HG03175 (cell line): Measurements from ENCODE around the gene KRTAP10-4.
"Not testable (repeated sequence)": the region's sequence is repeated elsewhere in the genome, so short reads cannot be mapped to it uniquely, and the experiment has no call there.

Experiments used
- ATAC-seq: cut with Tn5 transposase; IDR thresholded peaks from one replicate; pipeline ENCODE4 v1.9.1; 2021; ENCODE audit warnings: mild to moderate bottlenecking, moderate library complexity; ENCODE audit not compliant: unreplicated experiment

KRTAP10-4 gene

DNA sequence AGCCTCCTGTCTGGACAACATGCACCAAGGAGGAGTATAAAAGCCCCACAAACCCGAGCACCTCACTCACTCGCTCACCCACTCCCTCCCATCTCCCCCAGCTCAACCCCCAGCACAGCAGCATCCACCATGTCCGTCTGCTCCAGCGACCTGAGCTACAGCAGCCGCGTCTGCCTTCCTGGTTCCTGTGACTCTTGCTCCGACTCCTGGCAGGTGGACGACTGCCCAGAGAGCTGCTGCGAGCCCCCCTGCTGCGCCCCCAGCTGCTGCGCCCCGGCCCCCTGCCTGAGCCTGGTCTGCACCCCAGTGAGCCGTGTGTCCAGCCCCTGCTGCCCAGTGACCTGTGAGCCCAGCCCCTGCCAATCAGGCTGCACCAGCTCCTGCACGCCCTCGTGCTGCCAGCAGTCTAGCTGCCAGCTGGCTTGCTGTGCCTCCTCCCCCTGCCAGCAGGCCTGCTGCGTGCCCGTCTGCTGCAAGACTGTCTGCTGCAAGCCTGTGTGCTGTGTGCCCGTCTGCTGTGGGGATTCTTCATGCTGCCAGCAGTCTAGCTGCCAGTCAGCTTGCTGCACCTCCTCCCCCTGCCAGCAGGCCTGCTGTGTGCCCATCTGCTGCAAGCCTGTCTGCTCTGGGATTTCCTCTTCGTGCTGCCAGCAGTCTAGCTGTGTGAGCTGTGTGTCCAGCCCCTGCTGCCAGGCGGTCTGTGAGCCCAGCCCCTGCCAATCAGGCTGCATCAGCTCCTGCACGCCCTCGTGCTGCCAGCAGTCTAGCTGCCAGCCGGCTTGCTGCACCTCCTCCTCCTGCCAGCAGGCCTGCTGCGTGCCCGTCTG, at the start of gene KRTAP10-4:
KRTAP10-4 (plus strand) TSS at position 100 of the 827 bp plus-strand sequence; CDS start at position 130, 30 bp downstream.
- ATAC-seq: not testable (repeated sequence)

- ATAC-seq: no peak
These were observed 48.8 kb upstream of the KRTAP10-4 start for GRCh38 chr21:44524414-44525371.

- ATAC-seq: no peak
These were observed 48.0 kb upstream of the KRTAP10-4 start for GRCh38 chr21:44525391-44526095.

DNA sequence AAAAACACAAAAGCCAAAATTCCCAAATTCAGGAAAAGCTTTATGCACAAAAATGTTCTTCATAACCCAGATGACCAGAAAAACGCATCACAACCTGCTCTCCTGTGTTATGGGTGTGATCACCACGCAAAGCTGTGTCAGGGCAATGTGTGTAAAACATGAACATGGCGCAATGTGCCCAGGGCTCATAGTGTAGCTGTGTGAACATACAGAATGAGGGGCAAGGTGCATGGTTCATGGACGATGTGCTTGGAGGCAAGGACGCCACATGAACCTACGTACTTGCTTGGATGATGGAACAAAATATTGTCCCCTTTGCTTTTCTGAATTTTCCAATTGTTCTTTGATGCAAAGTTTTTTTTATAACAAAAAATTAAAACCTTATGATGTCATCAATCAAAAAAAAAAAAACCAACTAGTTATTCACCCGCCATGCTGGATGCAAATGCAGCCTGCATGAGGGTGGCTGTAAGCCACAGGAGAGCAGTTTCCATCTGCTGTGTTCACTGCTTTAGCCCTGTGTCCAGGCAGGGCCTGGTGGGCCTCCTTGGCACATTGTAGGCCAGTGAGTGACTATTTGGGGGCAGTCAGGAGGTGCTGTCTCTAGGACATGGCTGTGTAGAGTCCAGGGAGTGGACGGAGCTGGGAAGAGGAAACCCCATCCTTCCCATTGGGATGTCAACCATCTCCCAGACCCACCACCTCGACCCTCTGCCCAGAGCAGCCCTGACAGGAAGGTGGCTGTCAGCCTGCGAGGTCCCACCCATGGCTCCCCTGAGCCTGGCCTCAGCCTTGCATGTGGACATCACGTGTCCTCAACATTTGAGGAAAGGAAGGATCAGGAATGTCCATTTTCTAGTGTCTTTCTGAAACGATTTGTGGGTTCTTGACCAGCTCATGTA, 47.2 kb upstream of the KRTAP10-4 start:
- ATAC-seq: no peak

DNA sequence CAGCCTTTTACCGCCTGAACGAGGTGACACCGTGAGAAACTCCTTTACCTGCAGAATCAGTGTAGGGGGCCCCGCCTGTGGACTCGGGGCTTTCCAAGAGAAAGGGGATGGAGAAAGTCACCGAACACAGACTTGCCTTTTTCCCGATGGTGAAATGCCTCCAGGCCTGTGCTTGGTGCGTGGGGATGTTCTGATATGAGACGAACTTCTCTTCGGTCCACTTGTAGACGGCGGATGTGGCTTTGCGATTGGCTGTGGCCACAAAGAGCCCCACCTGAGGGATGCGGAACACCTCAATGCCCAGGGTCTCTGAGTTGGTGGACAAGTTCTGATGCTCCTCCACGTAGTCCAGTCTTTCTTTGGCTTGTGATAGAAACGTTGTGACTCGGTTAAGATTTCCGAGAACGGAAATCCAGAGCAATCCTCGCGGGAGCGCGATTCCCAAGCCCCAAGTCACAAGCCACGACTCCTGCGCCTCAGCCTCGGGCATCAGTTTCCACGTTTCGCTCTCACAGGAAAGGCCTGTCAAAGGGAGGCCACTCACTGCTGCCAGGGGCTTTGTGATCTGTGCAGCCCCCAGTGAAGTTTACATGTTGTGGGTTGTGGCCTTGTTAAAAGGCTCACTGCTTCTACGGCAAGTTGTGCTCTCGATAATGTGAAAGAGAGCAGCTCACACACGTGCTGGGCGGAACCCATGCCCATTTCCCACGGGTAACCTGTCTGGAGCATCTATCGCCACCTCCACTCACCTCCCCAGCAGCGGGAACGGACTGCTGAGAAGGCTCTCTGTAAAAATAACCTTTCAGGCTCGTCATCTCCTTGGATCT, 46.2 kb upstream of the KRTAP10-4 start:
- ATAC-seq: no peak

DNA sequence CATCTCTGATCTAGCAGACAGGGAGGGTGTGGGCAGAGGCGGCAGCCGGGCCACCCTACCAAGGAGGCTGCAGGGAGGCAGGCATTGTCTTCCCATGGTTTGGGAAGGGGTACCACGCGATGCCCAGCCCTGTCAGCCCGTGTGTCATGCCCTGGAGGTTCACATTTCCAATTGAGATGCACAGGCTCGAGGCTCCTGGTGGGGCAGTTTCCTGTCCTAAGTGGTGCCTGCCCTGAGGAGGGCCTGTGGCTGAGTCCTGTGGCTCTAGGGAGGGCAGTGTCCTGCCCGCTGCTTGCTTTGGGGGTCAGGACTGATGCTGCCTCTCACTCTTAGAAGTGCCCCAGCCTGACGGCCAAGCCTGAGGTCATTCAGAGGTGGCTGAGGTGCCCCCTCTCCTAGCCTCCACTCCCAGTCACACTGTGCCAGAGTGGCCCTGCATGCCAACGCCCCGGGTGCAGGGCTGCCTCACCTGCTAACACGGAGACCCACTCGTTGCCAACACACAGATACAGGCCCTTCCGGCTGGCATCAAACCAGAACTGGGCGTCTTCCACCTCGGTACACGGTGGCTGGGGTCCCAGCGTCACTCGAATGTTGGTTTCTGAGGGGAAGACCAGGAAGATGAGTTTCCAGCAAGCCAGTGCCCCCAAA, 45.4 kb upstream of the KRTAP10-4 start:
- ATAC-seq: no peak

DNA sequence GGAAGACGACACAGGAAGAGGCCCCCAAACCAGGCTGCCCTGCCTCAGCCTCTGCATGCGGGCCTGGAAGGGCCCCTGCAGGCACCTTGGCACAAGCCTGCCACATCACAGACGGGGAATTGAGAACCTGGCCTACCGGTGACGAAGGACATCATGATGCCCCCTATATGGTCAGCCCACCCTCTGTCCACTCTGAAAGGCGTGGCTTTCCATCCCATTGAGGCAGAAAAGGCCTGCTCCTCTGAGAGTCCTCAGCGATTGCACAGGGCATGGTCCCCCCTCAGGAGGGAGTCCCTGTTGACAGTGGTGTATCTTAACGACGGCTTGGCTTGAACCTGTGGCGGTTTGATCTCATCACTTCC, 44.9 kb upstream of the KRTAP10-4 start:
- no peak for ATAC-seq

DNA sequence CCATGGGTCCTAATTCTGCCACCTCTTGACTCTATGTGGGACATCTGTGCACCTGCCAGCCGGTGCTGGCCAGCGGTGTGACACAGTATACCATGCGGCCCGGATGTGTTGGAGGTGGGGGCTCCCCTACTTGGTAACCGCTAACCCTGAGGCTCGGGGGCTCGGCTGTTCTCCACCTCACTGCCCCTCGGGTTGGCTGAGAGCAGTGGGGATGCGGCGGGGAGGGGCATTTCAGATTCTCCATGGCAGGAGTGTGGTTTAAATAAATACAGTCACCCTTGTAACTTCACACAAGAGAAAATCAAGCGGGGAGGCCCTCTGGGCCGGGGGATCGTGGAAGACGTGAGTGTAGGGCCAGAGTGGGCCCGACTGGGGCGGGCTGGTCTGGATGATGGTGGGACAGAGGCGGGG, 44.5 kb upstream of the KRTAP10-4 start:
- ATAC-seq: no peak

- ATAC-seq: no peak
These were observed 43.9 kb upstream of the KRTAP10-4 start for GRCh38 chr21:44529503-44530125.

- ATAC-seq: no peak
These were observed 43.2 kb upstream of the KRTAP10-4 start for GRCh38 chr21:44530221-44530902.

DNA sequence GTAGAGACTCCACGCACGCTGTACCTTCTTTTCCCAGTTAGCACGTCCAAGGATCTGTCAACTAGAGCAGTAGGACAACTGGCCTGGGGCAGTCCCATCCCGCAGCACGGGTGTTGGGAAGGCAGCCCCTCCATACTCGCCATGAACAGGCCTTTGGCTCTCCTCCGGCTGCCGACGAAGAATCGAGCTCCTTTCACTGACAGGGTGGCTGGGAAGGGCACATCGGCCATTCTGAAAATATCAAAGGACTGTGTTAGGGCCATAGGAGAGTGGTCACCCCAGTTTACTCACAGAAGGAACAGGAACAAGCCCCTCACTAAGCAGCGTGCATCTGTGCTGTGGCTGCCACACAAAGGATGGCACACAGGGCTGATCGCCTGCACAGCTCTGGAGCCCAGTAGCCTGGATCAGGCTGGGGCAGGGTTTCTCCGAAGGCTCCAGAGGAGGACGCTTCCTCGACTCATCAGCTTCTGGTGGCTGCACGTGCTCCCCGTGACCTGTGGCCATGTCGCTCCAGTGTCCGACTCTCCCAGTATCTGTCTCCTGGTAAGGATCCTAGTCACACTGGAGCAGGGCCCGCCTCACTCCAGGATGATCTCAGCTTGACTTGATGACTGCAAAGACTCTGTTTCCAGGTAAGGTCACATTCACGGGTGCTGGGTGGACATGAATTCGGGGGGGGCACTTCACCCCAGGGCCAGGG, 42.5 kb upstream of the KRTAP10-4 start:
- no peak for ATAC-seq

DNA sequence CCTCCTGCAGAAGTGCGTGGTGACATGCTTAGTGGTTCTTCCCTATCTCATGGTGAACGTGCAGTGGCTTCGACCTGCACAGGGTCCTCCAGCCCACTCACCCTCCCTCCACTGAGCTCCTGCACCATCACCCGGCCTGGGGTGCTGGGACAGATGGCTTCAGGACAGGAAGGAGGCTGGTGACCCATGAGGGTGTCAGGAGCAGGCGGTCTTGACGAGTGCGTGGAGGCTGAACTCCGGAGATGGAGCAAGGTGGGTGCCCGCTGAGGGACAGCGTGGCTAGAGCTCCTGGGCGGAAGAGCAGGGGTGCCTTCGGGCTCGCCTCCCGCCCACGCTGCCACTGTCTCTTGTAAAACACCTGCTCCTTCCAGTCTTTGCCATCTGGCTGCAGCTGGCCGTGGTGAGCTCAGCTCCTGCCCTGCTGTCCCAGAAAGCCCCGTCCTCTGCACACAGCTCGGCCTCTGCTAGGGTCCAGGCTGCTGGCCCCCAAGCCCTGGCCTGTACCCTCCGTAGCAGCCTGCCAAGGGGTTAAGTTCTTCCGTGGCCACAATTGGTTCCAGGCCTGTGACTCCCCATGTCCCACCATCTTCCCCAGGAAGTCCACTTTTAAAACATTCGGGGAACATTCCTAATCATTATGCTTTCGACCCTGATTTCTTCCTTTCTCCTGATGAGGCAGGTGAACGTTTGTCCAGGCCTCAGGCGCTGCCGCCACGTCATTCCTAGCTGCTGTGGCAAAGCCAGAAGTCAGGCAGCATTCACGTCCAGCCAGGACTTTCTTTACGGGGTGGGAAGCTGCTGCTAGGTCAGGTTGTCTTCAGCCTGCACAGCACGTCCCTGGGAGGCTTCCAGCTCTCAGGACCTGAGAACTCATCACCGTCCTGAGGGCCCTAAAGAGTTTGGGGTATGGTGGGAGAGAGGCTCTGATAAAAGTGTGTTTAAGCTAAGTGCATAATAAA, 41.6 kb upstream of the KRTAP10-4 start:
- no peak for ATAC-seq

DNA sequence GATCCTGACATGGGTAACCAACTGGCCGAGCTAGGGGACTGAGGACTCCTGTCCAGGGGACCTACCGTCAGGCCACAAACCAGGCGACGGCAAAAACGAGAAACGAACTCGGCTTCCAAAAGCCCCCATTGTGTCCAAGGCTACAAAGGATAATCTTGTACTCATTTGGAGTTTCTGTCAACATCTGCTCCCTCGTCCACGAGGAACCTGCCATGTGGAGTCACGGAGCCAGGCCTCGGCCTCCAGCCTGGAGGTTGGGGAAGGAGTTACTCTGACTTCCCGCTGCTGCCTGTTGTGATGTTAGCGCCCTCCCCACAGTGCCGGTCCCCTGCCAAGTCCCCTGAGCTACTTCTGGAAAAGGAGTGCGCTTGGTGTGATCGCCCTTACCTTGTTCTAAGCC, 40.8 kb upstream of the KRTAP10-4 start:
- no peak for ATAC-seq

DNA sequence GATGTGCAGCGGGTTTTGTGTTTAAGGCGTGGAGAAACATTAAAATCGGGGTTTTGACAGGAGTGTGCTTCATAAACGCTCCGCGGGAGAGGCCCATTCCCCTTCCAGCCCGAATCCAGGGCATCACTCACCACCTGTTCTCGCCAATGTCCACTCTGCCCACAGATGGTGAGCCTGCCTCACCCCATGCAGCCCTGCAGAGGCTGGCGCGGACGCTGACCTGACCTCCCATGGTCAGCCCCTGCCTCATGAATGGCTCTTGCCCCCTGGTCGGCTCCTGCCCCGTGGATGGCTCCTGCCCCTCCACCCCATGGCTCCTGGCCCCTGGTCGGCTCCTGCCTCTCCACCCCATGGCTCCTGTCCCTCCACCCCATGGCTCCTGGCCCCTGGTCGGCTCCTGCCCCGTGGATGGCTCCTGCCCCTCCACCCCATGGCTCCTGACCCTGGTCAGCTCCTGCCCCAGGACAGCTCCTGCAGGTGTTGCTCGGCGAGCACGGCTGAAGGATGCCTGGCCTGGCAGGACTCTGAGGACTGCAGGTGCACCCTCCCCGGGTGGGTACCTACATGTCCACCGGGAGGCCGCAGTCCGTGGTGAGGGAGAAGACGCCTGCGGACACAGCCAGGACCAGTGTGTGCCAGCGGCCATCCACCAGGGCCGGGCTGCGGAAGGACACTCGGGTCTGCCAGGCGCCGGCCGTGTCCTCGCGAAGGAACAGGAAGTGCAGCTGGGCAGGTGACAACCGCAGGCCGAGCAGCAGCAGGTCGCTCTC, 40.2 kb upstream of the KRTAP10-4 start:
- ATAC-seq: no peak
